ENCODE measurements around the gene STBD1.
A peak's percentile ranks its signal among the peaks of the same experiment; 100 is the strongest.

The STBD1 gene

DNA sequence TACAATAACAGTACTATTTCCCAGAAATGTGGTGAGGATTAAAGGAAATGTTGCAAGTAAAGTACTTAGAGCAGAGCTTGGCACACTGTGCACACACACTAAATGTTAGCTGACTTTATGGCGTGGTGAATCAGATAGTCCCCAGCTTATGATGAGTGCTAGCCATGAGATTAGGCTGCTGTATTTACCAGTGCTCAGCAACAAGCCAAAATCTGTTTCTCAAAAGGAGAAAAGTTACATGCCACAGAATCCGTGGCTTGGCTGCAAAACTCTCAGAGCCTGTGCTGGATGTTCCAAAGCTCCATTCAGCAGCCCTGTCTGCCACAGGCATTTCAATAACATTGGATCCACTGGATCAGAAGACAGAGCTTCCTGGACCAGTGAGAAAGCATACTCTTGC, 12.8 kb upstream of the STBD1 start:
- no peak for FAIRE-seq
- TF ChIP-seq TAF1 (IDR thresholded peaks at IDR 0.05; ENCODE audit: borderline replicate concordance, low read depth, low read length) (no peak), POLR2A (IDR thresholded peaks at IDR 0.05; ENCODE audit: low read depth, low read length) (no peak), POLR2AphosphoS5 (IDR thresholded peaks at IDR 0.05; ENCODE audit: low read depth, low read length) (no peak)
- no peak for DNase-seq (ENCODE audit: insufficient read length)

DNA sequence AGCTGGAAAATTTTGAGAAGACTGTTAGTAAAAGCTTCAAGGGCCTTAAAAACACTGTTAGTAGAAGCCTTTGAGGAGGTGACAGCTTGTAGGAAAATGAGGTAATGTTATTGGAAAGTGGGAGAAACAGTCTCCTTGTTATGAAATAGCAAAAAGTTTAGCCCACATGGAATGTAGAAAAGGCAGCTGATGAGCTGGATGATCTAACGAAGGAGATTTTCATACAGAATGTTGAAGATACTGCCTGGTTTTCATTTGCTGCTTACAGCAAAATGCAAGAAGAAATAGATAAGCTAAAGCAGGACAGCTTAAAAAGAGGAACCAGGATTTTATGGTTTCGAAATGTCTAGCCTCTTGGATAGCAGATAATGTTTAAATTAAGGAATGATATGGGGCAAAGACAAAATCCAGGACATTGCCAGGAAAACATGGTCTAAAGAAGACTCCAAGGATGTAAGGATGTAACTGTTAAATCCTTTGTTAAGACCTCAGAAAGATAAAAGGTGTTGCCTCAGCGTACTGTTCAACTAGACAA, 10.2 kb upstream of the STBD1 start:
- DNase-seq (ENCODE audit: insufficient read length) (no peak), FAIRE-seq (no peak)
- no peak for TF ChIP-seq TAF1 (IDR thresholded peaks at IDR 0.05; ENCODE audit: borderline replicate concordance, low read depth, low read length)
- no peak for TF ChIP-seq POLR2A (IDR thresholded peaks at IDR 0.05; ENCODE audit: low read depth, low read length)
- no peak for TF ChIP-seq POLR2AphosphoS5 (IDR thresholded peaks at IDR 0.05; ENCODE audit: low read depth, low read length)

DNA sequence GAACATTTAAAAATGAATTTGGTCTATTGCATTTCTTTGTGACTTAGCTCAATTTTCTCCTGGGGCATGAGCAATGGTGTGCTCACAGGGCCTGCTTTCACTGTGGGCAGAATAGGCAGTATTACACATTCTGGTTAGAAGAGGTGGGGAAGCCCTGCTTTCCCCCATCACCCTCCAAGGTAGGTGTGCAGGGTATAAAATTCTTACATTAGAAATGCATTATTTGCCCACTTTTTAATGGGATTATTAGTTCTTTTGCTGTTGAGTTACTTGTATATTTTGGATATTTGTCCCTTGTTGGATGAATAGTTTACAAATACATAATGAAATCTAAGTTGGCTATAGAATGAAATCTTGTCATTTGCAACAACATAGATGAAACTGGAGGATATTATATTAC, 8.3 kb upstream of the STBD1 start:
- no peak for DNase-seq (ENCODE audit: insufficient read length)
- TF ChIP-seq POLR2A (IDR thresholded peaks at IDR 0.05; ENCODE audit: low read depth, low read length): no peak
- no peak for TF ChIP-seq POLR2AphosphoS5 (IDR thresholded peaks at IDR 0.05; ENCODE audit: low read depth, low read length)
- TF ChIP-seq TAF1 (IDR thresholded peaks at IDR 0.05; ENCODE audit: borderline replicate concordance, low read depth, low read length): no peak
- no peak for FAIRE-seq

DNA sequence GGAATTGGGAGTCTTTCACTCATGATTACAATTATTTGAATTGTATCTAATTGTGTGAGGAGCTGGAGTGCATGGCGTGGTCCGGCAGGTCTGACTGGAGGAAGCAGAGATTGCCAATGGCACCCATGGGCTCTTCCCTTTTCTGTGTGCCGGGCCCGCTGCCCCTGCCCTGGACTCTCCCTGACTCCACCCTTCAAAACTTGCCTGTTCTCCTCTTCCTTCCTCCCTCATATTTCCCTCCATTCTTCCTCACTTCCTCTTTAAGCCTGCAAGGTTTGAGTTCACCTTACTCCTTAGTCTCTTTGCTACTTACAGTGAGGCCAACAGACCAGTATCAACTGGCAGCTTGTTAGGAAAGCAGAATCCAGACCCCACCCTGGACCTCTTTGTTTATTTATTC, 6.5 kb upstream of the STBD1 start:
- DNase-seq (ENCODE audit: insufficient read length): no peak
- TF ChIP-seq POLR2A (IDR thresholded peaks at IDR 0.05; ENCODE audit: low read depth, low read length) (no peak), POLR2AphosphoS5 (IDR thresholded peaks at IDR 0.05; ENCODE audit: low read depth, low read length) (no peak), TAF1 (IDR thresholded peaks at IDR 0.05; ENCODE audit: borderline replicate concordance, low read depth, low read length) (no peak)
- no peak for FAIRE-seq

DNA sequence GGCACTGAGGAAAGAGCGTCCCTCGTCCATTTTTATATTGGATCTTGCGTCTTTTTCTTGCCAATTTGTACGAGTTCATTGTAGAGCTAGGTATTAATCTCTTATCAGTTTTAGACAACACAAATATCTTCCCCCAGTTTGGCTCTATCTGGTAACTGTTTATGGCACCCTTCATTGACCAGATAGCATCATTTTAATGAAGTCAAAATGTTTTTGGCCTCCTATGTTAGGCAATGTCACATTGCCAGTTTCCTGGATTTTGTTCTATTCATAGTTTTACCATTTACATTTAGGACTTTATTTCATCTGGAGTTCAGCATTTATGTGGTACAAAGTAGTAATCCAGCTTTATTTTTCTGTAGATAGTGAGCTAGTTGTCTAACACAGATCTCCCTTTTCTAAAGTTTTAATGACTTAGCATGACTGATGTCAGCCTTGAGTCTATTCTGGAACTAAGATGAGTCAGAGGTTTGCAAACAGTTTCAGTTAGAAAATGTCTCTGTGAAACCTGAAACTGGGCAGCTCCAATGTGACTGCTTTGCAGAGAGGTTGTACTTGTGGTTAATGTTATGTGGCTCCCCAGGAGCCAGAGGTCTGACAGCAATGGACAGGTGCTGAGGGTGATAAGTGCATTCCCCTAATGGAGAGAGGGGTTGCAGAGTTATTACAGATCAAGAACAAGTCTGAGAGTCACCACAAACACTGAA, 5.3 kb upstream of the STBD1 start:
- TF ChIP-seq TAF1 (IDR thresholded peaks at IDR 0.05; ENCODE audit: borderline replicate concordance, low read depth, low read length): no peak
- TF ChIP-seq POLR2AphosphoS5 (IDR thresholded peaks at IDR 0.05; ENCODE audit: low read depth, low read length): no peak; the same call in 1 of the 2 replicates
- TF ChIP-seq POLR2A (IDR thresholded peaks at IDR 0.05; ENCODE audit: low read depth, low read length): no peak
- peak; percentile 99 for FAIRE-seq
- peak; percentile 55 for DNase-seq (ENCODE audit: insufficient read length)

DNA sequence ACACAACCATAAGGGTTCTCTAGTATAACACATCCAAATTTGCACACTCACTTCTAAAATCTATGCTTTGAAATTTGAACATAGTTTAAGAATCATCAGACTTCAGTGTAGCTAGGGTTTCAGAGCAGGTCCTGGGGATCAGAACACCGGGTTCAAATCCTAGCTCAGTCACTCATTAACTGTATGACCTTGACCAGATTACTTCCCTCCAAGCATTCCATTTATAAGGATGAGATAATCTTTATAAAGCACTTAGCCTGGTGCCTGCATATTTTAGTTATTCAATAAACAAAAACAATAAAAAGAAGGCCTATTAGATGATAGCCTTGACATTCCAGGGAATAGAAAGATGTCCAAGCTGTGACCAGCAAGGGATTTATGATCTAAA, 4.8 kb upstream of the STBD1 start:
- DNase-seq (ENCODE audit: insufficient read length) (no peak), FAIRE-seq (no peak)
- no peak for TF ChIP-seq POLR2AphosphoS5 (IDR thresholded peaks at IDR 0.05; ENCODE audit: low read depth, low read length)
- TF ChIP-seq POLR2A (IDR thresholded peaks at IDR 0.05; ENCODE audit: low read depth, low read length): no peak
- TF ChIP-seq TAF1 (IDR thresholded peaks at IDR 0.05; ENCODE audit: borderline replicate concordance, low read depth, low read length): no peak

DNA sequence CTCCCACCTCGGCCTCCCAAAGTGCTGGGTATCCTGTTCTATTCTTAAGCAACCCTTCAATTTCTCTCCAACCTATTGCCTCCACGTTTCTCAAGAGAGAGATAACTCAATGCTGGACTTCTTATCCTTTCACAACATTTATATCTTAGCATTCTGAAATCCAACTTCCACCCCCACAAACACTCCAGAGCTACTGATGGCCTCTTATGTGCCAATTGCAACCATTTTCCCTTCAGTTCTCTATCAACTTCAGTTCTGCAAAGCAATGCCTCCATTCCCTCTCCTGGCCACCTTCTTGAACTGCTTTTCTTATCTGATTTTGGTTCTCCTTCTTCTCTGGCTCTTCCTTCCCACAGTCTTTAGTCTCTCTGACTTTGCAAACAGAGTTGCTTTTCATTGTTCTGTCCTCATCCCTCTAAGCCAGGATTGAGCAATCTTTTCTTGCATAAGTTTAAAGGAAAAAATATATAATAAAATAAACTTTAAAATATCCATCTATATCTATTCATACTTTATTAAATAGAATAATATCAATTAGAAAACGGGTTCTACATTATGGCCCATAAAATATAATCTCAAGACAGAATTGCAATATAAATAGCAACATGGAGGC, 3.6 kb upstream of the STBD1 start:
- no peak for FAIRE-seq
- no peak for DNase-seq (ENCODE audit: insufficient read length)
- no peak for TF ChIP-seq POLR2A (IDR thresholded peaks at IDR 0.05; ENCODE audit: low read depth, low read length)
- no peak for TF ChIP-seq POLR2AphosphoS5 (IDR thresholded peaks at IDR 0.05; ENCODE audit: low read depth, low read length)
- TF ChIP-seq TAF1 (IDR thresholded peaks at IDR 0.05; ENCODE audit: borderline replicate concordance, low read depth, low read length): no peak

DNA sequence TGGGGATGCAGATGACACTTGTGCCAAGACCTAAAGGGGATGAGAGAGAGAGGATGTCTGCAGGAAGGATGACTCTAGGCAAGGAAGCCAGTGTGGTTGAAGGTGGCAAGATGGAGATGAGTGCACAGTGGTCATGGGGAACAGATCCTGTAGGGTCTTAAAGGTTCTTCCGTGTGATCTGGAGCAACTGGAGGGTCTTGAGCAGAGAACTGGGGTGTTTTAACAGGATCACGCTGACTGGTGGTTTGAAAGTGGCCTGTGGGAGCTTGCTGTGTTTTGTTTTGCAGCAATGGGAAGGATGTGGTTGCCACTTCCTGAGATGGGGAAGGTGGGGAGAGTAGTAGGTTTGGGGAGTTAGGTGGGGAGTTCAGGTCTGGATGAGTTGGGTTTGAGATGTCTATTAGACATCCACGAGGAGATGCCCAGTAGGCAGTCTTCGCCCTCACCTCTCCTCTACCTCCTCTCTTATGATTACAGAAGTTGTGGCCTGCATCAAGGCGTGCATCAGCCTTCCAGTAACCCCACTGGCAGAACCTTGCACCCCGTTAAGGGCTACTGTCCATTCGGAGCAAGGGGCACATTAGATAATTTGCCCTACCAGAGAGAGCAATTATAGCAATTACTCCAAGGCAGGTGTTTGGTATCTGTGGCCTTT, 1.4 kb upstream of the STBD1 start:
- TF ChIP-seq POLR2AphosphoS5 (IDR thresholded peaks at IDR 0.05; ENCODE audit: low read depth, low read length) (no peak), TAF1 (IDR thresholded peaks at IDR 0.05; ENCODE audit: borderline replicate concordance, low read depth, low read length) (no peak), POLR2A (IDR thresholded peaks at IDR 0.05; ENCODE audit: low read depth, low read length) (no peak)
- no peak for DNase-seq (ENCODE audit: insufficient read length)
- no peak for FAIRE-seq

DNA sequence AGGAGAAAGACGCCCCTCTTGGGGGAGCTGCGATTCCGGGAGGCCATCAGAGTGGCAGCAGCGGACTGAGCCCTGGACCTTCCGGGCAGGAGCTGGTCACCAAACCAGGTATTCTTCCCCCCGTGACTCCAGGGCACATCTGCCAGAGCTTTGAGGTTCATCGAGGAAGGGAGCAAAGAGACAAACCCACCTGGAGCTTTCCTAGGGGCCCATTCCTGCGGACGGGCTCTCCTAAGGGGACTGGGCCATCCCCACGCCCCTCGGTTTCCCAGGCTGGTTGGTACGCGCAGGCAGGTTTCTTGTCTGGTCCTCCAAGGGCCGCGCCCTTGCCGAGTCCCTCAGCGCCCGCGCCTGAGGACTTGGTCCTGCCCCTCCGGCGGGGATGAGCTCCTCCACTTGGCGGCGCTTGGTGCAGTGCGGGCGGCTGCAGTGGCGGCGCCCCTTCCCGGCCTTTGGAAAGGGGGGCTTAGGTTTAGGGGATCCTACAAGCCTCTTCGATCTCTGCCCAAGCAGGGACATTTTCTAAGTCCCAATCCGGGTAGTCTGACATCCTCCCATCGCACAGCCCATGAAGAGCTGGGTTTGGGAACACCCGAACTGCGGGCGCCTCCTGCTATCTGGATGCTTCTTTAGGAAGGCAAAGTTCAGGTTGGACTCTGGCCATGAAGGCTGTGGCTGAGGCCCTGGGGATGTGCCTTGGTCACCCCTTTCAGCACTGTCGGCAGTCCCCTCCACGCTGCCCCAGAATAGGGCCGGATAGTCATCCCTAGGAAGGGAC, 538 bp downstream of the STBD1 start:
- FAIRE-seq: no peak
- TF ChIP-seq POLR2AphosphoS5 (IDR thresholded peaks at IDR 0.05; ENCODE audit: low read depth, low read length) (no peak), TAF1 (IDR thresholded peaks at IDR 0.05; ENCODE audit: borderline replicate concordance, low read depth, low read length) (no peak), POLR2A (IDR thresholded peaks at IDR 0.05; ENCODE audit: low read depth, low read length) (no peak)
- peak; percentile 28 for DNase-seq (ENCODE audit: insufficient read length)

DNA sequence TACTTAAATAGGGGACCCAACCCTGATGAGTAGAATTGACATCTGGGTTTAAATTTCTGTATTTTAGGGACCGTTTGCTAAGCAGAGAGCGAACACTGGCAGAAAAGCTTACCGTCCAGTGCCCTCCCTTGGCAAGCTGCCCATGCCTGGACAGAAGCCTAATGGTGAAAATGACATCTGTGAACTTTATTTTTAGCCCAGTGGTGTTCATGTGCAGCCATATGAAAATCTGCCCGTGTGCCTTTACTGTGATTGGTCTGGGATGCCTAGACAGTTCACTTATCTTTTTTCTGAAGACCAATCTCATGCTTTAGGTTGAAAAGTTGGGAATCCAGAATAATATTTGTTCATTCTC, 1.1 kb downstream of the STBD1 start:
- DNase-seq (ENCODE audit: insufficient read length) (no peak), FAIRE-seq (no peak)
- TF ChIP-seq POLR2A (IDR thresholded peaks at IDR 0.05; ENCODE audit: low read depth, low read length): no peak
- no peak for TF ChIP-seq POLR2AphosphoS5 (IDR thresholded peaks at IDR 0.05; ENCODE audit: low read depth, low read length)
- no peak for TF ChIP-seq TAF1 (IDR thresholded peaks at IDR 0.05; ENCODE audit: borderline replicate concordance, low read depth, low read length)

DNA sequence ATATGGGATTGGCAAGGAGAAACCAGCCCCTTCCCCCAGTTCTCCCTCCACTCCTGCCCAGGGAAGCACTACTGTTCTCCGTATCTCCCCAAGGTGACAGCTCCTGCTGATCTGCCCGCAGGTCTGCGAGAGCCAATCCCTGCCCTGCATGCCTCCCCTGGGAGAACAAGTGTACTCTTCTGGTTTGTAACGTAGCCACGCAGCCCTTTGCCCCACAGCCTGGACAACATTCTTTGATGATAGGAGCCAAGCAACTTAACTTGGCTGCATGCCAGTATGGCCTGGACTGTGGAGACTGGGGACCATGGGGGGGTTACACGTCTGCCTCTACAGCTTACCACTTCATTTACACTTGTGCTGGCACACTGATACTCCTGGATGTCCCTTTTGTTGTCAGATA, 2.0 kb downstream of the STBD1 start:
- DNase-seq (ENCODE audit: insufficient read length): no peak
- TF ChIP-seq POLR2AphosphoS5 (IDR thresholded peaks at IDR 0.05; ENCODE audit: low read depth, low read length) (no peak), TAF1 (IDR thresholded peaks at IDR 0.05; ENCODE audit: borderline replicate concordance, low read depth, low read length) (no peak), POLR2A (IDR thresholded peaks at IDR 0.05; ENCODE audit: low read depth, low read length) (no peak)
- FAIRE-seq: no peak

Measured in GM12892 (cell line).